ENCODE data around the gene EXOC3.

Gene EXOC3

DNA sequence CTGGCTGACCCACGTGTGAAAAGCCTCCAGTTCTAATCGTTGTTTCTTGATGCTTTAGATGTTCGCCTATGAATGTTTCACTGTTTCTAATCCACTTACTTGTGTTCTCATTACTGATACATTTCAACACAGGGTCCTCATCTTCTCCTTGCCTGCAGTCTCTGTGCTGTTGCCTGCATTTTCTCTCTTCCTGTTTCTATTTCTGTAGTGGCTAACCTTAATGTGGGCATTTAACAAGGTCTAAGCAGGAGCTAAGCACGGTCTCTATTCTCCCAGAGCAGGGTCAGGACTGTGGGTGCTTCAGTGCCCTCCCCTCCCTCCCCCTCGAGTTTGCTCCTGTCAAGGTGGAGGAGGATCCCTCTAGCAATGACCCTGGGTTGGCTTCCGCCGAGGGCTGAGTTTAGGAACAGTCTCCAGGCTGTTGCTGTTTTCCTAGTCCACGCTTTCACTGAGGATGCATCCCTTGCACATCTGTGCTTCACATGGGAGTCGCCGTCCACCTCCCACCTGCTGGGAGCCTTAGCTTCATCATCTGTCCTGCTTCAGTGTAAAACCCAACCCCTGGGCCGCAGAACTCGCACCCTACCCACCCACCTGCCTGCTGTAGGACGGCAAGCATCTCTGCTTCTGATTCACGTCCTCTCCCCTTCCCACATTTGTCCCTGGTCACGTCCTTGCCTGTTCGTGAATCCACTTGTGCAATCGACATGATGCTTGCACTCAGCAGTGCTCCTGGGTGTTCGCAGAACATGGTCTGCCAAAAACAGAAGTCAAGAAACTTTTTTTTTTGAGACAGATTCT lies 2.4 kb upstream of the EXOC3 start:
- no peak for DNase-seq

DNA sequence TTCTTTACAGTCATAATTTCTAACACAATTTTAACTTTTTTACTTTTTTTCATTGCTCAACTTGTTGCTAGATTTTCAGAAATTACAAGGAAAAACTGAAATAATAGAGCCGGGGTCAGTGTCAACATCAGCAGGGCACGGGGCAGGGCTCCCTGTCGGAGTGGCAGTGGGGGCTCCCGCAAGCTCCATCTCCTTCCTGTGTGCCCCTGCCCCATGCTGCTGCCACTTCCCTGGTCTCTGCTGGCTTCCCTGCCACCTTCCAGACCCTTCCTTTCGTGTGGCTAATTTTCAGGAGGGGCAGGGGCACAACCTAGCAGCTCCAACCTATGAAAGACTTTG lies 1.0 kb upstream of the EXOC3 start:
- no peak for DNase-seq

DNA sequence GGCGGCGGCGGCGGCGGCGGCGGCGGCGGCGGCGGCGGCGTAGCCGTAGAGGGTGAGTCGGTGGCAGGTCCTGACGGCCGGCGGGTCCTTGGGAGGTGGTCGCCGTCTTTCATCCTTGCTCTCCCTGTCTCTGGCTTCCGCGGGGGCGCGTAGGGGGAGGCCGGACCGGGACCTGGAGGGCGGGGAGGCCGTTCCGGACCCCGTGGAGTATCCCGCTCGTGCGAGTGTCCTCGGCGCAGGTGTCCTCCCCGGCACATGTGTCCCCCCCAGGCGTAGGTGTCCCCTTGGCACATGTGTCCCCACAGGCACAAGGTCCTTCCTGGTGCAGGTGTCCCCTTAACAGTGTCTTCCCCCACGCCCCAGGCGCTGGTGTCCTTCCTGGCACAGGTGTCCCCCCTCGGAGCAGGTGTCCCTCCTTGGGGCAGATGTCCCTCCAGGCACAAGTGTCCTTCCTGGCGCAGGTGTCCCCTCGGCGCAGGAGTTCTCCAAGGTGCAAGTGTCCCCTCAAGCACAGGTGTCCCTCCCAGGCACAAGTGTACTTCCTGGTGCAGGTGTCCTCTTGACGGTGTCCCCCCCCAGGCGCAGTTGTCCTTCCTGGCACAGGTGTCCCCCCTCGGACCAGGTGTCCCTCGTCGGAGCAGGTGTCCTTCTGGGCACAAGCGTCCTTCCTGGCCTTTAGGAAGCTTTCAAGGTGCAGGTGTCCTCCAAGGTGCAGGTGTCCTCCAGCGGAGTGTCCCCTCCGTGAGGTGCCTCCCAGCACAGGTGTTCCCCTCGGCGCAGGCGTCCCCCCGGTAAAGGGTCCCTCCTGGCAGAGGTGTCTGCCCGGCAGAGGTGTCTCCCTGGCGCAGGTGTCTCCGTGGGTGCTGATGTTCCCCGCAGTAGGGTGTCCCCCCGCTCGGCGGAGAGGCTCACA lies 519 bp downstream of the EXOC3 start:
- DNase-seq: no peak

DNA sequence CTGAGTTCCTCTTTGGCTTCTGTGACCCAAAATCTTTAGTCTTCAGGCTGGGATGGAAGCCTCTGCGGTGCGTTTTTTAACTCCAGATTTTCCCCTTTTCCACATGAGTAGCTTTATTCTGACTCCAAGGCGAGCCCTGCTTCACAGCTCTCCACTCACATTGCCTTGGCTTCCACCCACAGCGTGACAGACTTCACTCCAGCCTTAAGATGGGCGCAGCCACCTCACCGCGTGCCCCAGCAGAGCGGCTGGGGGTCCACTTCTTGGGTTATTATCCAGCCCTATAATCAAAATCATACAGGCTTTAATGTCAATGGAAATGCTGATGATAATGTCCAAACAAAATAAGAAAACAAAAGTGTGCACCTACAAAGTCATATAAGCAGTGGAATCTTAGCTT lies 1.2 kb downstream of the EXOC3 start:
- no peak for DNase-seq

DNA sequence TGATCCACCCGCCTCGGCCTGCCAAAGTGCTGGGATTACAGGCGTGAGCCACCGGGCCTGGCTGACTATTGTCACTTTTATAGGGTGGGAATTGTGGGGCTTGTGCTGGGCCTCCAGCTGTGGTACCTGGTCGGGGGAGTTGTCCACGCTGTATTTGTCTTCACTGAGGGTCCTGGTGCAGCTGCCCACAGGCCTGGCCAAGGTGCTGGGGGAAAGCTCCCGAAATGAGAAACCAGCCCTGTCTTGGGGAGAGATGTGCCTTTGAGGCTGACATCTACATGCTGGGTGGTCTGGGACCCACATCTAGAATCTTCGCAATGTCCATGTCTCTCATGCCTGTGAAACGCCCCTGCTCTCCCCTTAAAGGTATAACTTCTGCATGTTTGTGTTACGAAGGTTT lies 2.6 kb downstream of the EXOC3 start:
- DNase-seq: no peak

DNA sequence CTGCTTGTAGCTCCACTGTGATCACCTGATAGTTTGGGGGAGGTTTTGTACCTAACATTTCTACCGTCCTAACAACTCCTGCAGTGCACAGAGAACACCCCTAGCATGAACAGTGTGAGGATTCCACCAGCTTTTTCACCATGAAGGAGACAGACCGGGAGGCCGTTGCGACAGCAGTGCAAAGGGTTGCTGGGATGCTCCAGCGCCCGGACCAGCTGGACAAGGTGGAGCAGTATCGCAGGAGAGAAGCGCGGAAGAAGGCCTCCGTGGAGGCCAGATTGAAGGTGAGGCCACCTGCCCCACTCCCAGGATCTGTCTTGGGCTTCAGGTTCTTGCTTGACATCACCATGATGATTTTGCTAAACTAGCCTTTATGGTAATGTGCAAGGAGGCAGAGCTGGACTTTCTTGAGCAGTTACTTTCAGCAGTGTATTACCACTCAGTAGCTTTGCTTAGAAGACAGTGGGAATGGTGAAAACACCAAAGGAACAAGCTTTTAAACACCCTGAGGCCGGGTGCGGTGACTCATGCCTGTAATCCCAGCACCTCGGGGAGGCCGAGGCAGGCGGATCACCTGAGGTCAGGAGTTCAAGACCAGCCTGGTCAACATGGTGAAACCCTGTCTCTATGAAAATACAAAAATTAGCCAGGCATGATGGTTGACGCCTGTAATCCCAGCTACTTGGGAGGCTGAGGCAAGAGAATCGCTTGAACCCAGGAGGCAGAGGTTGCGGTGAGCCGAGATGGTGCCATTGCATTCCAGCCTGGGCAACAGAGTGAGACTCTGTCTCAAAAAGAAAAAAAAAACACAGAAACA lies 3.3 kb downstream of the EXOC3 start:
- DNase-seq: no peak

DNA sequence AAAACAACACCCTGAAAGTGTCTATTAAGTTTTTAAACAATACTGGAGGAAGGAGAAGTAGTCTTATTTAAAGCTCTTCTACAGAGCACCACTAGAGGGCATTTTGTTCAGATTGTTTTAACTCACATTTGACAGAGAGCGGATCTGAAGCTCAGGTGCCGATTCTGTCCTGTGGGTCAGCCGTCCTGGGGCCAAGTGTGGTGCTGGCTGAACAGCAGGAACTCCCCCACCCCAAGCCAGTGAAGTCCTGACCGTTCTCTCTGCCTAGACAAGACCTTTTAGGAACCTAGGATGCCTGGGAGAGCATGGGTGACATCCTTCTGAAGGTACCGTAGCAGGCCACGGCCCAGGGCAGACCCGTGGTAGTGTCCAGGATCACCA lies 3.9 kb downstream of the EXOC3 start:
- DNase-seq: no peak

DNA sequence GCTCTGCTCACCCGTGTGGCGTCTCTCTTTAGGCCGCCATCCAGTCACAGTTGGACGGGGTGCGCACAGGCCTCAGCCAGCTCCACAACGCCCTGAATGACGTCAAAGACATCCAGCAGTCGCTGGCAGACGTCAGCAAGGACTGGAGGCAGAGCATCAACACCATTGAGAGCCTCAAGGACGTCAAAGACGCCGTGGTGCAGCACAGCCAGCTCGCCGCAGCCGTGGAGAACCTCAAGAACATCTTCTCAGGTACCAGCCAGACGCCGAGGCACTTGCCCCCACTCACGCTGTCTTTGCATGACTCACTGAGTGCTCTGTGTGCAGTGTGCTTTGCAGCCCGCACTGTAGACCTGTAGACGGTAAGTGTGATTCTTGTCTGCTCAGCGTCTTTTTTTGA lies 4.5 kb downstream of the EXOC3 start:
- DNase-seq: no peak

DNA sequence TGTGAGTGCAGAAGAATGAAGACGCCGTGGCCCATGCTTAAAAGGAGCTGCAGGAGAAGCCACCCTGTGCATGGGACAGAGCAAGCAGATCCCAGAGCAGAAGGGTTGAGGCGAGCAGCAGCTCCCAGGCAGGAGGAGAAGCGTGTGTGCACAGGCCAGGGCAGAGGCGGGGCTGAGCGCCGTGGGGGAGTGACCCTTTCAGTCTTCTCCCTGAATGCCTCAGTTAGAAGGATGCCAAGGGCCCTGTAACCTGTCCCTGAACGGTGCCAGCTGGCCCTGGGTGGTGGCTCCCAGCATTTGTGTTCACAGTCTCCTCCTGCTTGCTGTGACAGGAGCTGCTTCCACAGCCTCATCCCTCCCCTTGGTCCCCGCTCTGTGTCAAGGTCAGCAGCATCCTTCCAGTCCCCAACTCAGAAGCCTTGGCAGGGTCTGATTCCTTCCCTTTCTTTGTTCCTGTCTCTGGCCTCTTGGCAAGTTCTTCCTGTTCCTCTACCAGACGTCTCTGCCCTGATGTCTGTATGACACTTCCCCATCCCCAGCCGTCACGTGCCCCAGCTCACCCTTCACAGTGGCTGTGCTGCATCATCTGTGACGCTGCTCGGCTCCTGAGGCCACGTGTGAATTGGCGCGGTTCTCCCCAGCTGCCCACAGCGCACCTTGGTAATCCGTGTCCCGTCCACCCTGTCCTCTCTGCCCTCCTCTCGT lies 5.2 kb downstream of the EXOC3 start:
- DNase-seq: no peak

DNA sequence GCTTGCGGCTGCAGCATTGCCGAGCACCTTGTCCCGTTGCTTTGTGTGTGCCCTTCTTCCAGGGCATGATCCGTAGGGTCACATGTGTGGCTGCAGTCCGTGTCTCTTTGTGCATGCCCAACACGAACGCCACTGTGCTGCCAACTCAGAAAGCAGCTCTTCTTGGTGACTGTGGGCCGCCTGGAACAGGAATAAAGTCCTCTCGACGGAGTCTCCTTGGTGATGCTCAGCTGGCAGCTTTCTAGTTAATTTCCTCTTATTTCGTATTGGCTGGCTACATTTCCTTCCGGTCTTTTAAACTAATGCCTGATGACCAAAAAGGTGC lies 5.8 kb downstream of the EXOC3 start:
- no peak for DNase-seq

DNA sequence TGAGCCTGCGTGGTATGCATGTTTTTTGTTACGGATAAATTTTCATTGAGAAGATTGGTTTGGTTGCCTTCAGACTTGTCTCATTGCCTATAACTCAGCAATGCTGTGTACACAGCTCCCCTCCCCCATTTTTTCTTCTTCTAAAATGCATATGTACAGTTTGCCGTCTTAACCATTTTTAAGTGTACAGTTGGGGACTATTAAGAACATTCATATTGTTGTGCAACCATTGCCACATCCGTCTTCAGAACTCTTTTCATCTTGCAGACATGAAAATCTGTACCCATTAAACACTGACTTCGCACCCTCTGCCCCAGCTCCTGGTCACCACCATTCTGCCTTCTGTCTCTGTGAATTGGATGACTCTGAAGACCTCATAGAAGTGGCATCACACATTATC lies 6.2 kb downstream of the EXOC3 start:
- no peak for DNase-seq

DNA sequence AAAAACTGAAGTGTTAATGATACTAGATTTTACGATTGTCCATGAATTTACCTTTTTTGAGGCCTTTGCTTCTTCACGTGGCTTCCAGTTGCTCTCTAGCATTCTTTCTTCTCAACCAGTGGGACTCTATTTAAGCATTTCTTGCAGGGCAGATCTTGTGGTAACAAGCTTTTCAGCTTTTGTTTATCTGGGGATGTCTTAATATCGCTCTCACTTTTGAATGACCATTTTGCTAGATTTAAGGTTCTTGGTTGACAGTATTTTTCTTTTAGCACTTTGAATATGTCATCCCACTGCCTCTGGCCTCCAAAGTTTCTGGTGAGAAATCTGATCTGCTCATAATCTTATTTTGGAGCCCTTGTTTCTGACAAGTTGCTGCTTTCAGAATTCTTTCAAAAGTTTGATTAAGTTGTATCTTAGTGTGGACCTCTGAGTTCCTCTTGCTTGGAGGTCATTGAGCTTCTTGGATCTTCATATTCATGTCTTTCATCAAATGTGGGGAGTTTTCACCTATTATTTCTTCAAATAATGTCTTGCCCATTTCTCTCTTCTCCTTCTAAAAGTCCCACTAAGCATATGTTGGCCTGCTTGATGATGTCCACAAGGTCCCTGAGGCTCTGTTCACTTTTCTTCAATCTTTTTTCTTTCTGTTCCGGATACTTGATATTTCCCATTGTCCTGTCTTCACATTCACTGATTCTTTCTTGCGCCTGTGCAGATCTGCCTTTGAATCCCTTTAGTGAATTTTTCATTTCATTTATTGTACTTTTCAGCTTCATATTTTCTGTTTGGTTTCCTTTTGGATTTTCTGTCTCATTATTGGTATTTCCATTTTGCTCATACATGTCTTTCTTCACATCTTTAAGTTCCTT lies 8.8 kb downstream of the EXOC3 start:
- no peak for DNase-seq

DNA sequence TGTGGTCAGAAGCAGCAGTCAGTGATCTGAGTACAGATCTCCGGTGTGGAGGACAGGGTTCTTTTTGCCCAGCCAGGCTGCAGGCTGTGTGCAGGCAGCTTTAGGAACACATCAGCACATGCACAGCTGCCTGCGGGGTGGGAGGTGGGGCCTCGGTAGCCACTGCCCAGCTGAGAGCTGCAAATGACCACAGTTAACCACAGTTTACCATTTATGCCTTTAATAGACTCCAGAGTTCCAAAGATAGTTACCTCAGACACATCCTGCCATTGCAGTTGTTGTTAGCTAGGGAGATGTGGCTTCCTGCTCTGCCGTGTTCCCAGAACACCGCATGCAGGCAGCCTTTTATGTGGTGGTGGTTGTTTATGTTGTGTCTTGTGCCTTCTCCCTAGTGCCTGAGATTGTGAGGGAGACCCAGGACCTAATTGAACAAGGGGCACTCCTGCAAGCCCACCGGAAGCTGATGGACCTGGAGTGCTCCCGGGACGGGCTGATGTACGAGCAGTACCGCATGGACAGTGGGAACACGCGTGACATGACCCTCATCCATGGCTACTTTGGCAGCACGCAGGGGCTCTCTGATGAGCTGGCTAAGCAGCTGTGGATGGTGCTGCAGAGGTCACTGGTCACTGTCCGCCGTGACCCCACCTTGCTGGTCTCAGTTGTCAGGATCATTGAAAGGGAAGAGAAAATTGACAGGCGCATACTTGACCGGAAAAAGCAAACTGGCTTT lies 10.2 kb downstream of the EXOC3 start:
- DNase-seq: no peak

DNA sequence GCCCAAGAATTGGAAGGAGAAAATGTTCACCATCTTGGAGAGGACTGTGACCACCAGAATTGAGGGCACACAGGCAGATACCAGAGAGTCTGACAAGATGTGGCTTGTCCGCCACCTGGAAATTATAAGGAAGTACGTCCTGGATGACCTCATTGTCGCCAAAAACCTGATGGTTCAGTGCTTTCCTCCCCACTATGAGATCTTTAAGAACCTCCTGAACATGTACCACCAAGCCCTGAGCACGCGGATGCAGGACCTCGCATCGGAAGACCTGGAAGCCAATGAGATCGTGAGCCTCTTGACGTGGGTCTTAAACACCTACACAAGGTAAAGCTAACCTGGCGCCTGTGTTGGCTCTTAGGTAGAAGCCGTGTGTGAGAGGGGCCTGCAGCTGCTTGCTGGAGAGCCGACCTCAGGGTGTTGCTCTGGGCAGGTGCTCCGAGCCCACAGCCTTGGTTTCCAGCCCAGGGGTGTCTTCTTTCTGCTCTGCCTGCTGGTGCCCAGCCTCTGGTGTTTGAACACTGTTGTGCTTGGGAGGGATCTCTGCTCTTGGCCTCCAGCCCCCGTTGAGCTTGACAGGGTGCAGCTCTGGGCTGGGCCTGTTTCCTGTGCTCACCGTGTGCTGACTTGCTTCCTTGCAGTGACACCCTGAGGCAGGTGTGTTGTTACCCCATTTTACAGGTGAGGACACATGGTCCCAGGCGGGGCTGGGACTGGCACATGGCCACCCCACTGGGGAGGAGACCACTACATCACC lies 10.9 kb downstream of the EXOC3 start:
- DNase-seq: no peak

DNA sequence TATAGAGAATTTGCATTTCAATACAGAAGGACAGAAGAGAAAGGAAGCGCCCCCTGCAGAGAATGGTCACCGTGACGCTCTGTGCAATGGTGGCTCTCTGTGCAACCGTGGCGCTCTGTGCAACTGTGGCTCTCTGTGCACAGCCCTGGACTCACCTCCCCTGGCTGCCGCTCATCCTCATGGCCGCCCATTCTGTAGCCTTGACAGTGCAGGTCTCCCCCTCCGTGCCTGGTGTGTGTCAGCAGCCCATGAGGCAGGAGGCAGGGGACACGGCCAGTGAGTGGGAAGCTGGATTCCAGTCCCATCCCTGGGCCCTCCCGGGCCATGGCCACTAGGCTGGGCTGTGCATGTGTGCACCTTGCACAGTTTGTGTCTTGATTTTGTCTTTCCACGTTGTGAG lies 12.0 kb downstream of the EXOC3 start:
- no peak for DNase-seq

DNA sequence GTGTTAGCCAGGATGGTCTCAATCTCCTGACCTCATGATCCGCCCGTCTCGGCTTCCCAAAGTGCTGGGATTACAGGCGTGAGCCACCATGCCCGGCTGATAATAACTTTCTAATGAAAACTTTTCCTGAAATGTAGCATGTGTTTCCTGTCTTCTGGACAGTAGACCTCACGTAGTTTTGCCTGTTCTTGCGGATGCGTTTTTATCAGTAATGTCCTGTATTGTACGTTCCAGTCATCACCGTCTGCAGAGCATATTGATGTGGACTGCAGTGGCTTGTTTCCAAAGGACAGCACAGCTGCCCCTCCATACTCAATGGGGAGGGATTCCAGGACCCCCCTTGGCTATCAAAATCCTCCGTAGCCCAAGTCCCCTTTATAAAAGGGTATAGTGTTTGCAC lies 12.8 kb downstream of the EXOC3 start:
- no peak for DNase-seq

DNA sequence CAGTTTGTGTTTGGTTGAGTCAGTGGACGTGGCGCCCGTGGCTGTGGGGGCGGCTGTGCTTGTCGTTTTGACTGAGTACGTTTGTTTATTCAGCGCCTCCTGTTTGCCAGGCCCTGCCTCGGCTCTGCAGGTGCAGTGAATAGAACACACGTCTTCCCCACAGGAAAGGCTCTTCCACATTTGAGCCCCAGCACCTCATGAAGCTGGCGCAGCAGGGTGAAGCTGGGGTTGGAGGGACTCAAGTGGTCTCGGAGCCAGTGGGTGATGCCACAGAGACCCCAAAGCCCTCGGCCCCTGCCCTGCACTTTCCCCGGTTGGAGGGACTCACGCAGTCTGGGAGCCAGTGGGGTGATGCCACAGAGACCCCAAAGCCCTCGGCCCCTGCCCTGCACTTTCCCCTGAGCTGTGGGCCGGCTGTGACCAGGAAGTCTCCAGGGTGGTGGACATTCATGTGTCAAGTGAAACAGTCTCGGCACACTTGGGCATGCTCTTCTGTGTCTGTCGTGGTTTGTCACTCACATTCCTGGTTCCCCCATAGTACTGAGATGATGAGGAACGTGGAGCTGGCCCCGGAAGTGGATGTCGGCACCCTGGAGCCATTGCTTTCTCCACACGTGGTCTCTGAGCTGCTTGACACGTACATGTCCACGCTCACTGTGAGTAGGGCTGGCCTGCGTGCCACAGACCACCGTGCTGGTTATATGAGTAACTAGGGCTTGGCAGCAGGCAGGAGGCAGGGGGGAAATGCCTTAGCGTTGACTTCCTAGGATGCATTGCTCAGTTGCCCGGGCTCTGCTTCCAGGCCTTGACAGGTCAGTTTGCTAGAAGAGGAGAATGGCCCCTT lies 13.6 kb downstream of the EXOC3 start:
- DNase-seq: no peak

DNA sequence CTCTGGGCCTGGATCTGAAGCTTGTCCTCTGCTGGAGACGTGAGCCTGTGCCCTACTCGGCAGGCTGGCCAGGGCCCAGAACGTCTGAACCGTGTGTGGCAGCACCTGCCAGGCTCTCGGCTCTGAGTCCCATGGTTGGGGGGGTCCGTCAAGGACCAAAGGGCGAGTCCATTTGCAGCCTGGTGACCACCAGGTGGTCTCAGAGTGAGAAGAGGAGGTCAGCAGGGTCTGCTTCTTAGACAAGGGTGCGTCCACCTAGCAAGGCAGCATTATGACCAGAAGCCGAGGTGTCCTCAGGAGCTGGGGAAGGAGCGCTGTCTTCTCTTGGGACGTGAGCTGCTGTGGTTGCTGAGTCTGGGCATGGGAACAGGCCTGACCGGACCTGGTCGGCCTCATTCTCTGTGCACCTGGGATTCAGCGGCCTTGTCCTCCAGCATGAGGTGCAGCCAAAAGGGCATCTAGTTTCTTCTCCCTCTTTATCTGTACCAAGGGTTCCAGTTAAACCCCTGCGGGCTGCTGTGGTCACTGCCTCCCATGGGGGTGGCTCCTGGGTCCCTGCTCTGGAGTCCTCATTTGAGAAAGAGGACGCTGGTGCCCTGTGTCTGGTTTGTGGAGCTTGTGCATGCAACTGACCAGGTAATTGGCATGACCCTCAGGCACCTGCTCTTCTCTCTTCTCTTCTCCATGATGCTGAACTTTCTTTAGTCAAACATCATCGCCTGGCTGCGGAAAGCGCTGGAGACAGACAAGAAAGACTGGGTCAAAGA lies 14.4 kb downstream of the EXOC3 start:
- DNase-seq: no peak
